A673 (cell line): ENCODE data around the gene NBEA.

ENCODE experiments used
- CTCF ChIP-seq: fragments of 300-800, 200-600 bp; sonication (generic); conservative IDR thresholded peaks from 2 replicates; pipeline ENCODE4 v1.5.1; 2017; ENCODE audit warnings: low read depth, mild to moderate bottlenecking, antibody characterized with exemption, low read length, moderate library complexity, mixed read lengths
- EZH2 ChIP-seq: fragments of 200-600 bp; sonication (generic); IDR thresholded peaks from 2 replicates; pipeline ENCODE4 v1.6.1; 2017; ENCODE audit warnings: borderline replicate concordance, low read depth, mild to moderate bottlenecking, mixed read lengths, antibody characterized with exemption, low read length; ENCODE audit not compliant: poor library complexity, severe bottlenecking

DNA sequence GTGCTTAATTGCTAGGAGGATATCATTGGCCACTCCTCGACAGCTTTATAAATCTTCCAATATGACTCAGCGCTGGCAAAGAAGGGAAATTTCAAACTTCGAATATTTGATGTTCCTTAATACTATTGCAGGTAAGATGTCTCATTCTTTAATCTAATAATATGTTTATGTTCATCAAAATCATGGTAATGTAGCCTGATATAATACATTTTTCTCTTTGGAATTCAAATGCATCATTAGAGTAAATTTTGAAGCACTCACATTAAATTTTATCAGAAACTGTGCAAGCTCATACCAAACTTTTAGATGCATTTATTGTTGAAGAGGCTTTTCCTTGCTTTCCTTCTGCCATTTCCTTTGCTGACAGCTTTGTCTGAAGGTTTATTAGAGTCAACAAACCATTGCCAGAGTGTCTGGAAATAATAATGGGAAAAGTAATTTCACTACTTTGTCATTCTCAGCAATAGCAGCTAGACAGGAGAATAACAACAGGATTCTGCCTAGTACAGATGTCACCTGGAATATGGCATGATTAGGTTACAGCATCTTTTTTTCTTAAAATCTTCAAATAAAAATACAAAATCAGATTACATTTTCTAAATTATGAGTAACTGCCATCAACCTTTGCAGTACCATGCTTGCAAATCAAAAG is 613.0 kb downstream of the NBEA start:
- TF ChIP-seq CTCF (no peak), EZH2 (no peak)
